ENCODE data around the gene ZNF620. TPM values are rescaled to one million over a fixed set of nuclear protein-coding genes. Genes with fewer than 3 reads are reported as not detected.

ZNF620 gene
- total RNA-seq, 4 donors from 2014 or later = 0.51 to 1.0 (median 0.76) TPM

DNA sequence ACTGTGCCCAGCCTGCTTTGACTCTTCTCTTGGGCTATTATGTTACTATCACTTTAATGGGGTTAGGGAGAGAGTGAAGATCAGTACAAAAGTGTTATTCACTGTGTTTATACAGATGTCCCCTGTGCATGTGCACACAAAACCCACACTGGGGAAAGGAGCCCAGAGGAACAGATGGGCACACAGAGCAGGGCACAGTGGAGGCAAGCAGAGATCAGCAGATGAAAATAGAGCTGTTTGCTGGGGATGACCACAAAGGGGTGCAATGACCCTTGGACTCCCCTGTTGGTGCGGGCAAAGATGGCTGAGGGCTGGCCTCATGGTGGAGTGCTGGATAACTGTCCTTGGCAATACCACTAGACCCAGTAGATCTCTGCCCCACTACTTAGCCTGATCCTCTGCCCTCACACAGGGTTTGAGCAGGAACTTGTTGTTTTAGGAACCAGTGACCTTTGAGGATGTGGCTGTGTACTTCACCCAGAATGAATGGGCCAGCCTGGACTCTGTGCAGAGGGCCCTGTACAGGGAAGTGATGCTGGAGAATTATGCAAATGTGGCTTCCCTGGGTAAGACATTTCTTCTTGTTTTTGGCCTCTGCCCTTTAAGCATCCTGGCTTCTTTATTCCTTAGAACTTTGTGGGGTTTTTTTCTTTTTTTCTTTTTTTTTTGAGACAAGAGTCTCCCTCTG lies 5.3 kb downstream of the ZNF620 start:
- no peak overlapping the region for H3K4me3 ChIP-seq (ENCODE audit: low read depth, poor library complexity, severe bottlenecking)
- intact Hi-C loops (cut with DNase I; ENCODE audit: low total_unique reads) = no loop called here
- WGBS, 2 donors = 87 to 91% methylated on average over 1 of the region's 1 CpG
- DNase-seq (ENCODE audit: low spot score in 2 of 2) = no peak
- TF ChIP-seq POLR2A (IDR thresholded peaks at IDR 0.05) = no peak
- TF ChIP-seq CTCF (IDR thresholded peaks at IDR 0.05) = no peak

- no peak for DNase-seq (ENCODE audit: low spot score in 2 of 2)
- intact Hi-C loops (cut with DNase I; ENCODE audit: low total_unique reads) = no loop called here
- H3K4me3 ChIP-seq (ENCODE audit: low read depth, poor library complexity, severe bottlenecking) = no peak overlapping the region
- no peak for TF ChIP-seq POLR2A (IDR thresholded peaks at IDR 0.05)
- TF ChIP-seq CTCF (IDR thresholded peaks at IDR 0.05) = no peak
- WGBS, 2 donors = 87 to 96% methylated on average over 5 of the region's 5 CpGs
Measured at GRCh38 chr3:40516201-40516600, 10.4 kb downstream of the ZNF620 start.

GRCh38 chr3:40518067-40518466 lies 12.2 kb downstream of the ZNF620 start:
- intact Hi-C loops (cut with DNase I; ENCODE audit: low total_unique reads) = no loop called here
- TF ChIP-seq POLR2A (IDR thresholded peaks at IDR 0.05) (no peak), CTCF (IDR thresholded peaks at IDR 0.05) (no peak)
- DNase-seq (ENCODE audit: low spot score in 2 of 2) = no peak
- 88 to 94% methylated on average over 1 of the region's 1 CpG for WGBS, 2 donors
- H3K4me3 ChIP-seq (ENCODE audit: low read depth, poor library complexity, severe bottlenecking) = no peak overlapping the region

- WGBS, 2 donors = 81 to 87% methylated on average over 1 of the region's 1 CpG
- intact Hi-C loops (cut with DNase I; ENCODE audit: low total_unique reads) = no loop called here
- DNase-seq (ENCODE audit: low spot score in 2 of 2) = no peak
- no peak overlapping the region for H3K4me3 ChIP-seq (ENCODE audit: low read depth, poor library complexity, severe bottlenecking)
- TF ChIP-seq CTCF (IDR thresholded peaks at IDR 0.05) (no peak), POLR2A (IDR thresholded peaks at IDR 0.05) (no peak)
Measured at GRCh38 chr3:40518848-40519247, 13.0 kb downstream of the ZNF620 start.

DNA sequence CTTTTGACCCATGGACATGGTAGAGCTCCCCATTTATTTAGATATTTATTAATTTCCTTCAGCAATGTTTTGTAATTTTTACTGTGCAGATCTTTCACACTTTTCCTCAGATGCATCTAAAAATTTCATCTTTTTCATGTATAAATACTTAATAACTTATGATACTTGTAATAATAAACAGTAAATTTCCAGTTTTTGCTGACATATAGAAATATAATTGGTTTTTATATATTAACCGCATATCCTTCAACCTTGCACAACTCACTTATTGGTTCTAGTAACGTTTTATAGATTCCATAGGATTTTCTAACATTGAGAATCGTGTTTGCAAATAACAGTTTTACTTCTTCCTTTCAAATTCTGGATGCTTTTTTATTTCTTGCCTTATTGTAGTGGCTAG lies 15.4 kb downstream of the ZNF620 start:
- no peak overlapping the region for H3K4me3 ChIP-seq (ENCODE audit: low read depth, poor library complexity, severe bottlenecking)
- no peak for DNase-seq (ENCODE audit: low spot score in 2 of 2)
- TF ChIP-seq CTCF (IDR thresholded peaks at IDR 0.05) (no peak), POLR2A (IDR thresholded peaks at IDR 0.05) (no peak)
- WGBS, 2 donors = 81 to 95% methylated on average over 3 of the region's 3 CpGs
- intact Hi-C loops (cut with DNase I; ENCODE audit: low total_unique reads) = no loop called here

DNA sequence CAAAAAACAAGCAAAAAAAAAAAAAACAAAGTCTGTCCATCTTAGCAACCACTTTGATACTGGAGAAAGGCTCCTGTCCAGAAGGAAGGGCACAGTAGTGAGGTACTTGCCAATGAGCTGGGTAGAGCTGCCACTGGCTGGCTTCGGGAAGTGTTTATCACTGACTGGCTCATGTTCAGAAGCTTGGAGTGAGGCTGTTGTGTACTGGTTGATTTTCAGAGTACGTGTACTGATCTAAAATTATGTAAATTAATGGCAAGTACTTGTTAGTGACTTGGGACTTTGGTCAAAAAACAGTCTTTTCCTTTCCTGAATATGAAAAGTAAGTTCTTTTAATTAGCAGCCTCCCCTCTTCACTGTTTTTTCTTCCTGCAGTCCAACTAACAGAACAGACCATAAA lies 17.9 kb downstream of the ZNF620 start:
- DNase-seq (ENCODE audit: low spot score in 2 of 2) = no peak
- TF ChIP-seq CTCF (IDR thresholded peaks at IDR 0.05) (no peak), POLR2A (IDR thresholded peaks at IDR 0.05) (no peak)
- H3K4me3 ChIP-seq (ENCODE audit: low read depth, poor library complexity, severe bottlenecking) = no peak overlapping the region
- 40% methylated on average over 2 of the region's 2 CpGs for WGBS, 2 donors
- intact Hi-C loops (cut with DNase I; ENCODE audit: low total_unique reads) = no loop called here
